NCI-H2107 treated with DMSO at 0.1 percent for 48 hours (cell line): ENCODE results near the gene TMEM204.
"Not testable (repeated sequence)": the region's sequence is repeated elsewhere in the genome, so short reads cannot be mapped to it uniquely, and the experiment has no call there.

ENCODE experiments used
- DNase-seq: peaks from one replicate; lab custom pipeline; 2025; ENCODE audit not compliant: unreplicated experiment; lab: John Stamatoyannopoulos, UW

TMEM204 gene

DNA sequence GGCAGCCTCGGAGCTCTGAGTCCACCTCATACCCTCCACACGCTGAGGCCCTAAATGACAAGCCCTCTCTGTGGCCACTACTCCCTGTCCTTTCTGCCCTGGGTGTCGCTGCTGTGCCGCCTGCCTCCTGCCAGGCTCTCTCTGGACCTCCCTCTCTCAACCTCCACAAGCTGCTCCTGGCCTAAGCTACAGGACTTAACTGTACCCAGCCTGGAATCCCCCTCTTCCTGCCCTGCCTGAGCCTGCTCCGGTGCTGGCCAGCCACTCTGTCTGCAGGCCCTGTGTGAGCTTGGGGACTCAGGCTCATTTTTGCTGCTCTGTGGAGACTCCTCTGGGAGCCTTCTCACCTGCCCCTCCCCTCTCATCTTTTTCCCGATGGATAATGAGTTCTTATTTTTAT is 56.9 kb downstream of the TMEM204 start:
- no peak for DNase-seq

DNA sequence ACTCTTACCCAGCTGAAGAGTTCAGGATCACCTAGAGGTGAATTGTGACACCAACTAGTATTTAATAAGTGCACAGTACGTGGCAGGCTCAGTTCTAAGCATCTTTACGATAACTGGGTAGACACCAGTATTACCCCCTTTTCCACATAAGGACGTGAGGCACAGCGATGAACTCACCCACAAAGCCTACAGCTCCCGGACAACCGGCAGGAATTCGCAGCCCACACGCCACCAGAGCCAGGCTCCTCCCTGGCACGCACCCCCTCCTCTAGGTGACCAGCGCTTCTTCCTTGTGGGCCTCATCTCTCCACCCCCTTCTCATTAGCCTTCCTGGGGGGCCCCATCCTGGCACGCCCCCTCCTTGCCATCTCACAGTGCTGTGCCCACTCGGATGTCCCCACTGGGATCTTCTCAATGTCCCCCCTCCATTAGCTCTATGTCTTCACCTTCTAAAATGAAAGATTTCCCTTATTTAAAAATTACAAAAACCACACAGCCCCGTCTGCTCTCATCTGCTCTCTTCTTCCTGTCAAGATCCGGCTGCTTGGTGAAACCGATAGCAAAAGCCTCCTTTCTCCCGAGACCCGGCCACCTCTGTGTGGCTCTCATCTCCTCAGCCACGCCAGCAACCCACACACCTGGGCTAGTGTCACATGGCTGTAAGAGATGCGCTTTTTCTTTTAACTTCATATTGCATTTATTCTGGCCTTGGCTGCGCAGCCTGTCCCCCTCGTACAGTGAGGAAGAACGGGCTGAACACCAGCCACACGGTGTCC is 57.7 kb downstream of the TMEM204 start:
- DNase-seq: no peak

DNA sequence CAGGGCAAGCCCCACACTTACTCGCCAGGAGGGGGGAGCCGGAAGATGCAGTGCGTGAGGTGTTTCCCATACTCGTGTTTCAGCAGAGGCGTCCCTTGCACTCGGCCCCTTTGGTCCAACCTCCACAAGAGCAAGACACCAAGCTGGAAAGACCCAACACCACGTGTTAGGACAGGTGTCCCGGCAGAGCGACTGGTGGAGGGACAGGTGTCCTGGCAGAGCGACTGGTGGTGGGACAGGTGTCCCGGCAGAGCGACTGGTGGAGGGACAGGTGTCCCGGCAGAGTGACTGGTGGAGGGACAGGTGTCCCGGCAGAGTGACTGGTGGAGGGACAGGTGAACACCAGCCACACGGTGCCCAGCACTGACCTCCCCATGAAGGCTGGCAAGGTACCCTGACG is 59.0 kb downstream of the TMEM204 start:
- DNase-seq: no peak

DNA sequence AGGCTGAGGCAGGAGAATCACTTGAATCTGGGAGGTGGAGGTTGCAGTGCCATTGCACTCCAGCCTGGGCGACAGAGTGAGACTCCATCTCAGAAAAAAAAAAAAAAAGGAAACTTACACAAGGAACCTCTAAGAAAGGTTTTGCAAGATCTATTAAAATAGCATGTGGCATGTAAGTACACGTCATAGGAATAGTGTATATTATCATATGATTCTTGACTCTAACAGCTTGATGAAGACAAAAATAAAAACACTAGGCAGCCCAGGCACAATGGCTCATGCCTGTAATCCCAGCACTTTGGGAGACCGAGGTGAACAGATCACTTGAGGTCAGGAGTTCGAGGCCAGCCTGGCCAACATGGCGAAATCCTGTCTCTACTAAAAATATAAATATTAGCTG is 62.0 kb downstream of the TMEM204 start:
- not testable (repeated sequence) for DNase-seq

DNA sequence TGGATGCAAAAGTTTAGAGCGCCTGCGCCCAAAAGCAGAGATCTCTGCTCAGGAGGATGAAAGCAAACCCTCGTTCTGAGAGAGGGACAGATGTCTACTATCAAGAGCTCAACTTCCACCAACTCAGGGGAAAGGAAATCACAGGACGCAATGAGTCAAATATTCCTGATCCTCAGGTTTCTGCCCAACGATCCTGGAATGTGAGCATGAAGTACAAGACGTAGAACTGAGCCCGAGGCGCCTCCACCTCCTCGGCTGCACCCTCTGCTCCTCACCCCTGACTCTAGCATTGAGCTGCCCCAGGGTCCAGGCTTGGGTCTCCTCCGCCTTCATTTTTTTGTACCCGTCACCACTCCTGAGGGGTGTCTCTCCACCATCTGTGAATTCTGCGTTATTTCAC is 63.0 kb downstream of the TMEM204 start:
- no peak for DNase-seq

DNA sequence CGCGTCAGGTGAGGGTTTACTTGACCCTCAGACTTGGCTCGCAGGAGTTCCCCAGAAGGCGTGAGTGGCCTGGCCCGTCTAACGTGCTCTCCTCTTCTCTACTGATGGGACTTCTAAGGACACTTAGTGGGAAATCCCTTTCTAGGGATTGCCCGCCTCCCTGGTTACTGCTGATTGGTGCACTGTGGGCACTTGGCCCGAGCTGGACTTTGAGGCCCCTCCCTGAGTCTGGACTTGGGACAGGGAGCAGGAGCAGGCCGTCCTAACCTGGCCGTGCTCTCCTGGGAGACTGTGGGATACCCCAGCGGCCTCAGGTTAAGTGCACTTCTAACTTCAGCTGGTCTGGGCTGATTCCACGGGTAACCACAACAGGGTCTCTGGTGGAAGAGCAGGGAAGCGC is 63.7 kb downstream of the TMEM204 start:
- DNase-seq: no peak

GRCh38 chr16:1601031-1601430 is 67.6 kb downstream of the TMEM204 start:
- DNase-seq: no peak

DNA sequence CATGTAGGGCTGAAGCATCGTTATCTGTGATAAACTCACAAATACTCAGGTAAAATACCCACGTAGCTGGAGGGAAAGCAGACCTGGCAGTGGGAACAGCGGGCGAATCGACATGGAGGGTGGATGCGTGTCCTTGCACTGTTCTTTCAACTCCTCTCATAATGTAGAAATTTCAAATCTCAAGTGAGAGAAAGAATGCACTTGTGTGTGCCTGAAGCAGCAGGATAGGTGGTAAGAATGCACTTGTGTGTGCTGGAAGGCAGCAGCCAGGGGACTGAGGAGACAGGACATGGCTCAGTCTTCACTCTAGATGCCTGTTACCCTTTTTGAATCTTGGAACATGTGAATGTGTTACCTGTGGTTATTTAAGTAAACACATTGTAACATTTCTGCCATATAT is 68.0 kb downstream of the TMEM204 start:
- no peak for DNase-seq

DNA sequence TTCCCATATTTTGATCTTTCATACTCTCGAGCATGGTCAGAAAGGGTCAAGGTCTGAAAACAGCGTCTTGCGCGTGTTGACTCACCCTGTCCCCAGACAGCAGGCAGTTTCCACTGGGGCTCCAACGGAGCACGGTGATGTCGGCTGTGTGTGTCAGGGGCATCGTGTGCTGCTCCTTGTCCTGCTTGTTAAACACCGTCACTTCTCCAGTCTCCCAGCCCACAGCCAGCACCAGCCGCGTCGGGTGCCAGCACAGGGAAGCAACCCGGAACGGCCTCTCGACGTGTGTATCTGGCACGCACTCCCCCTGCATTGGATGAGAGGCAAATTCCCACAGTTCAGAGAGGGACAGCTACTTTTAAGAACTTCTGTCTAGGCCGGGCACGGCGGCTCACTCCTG is 68.8 kb downstream of the TMEM204 start:
- DNase-seq: no peak
